Stimulated activated CD8-positive, alpha-beta memory T cell treated with anti-CD3 and anti-CD28 coated beads, Interleukin-7, amount 100 ng/mL, for 24 hours (primary cell): ENCODE data around the gene FOXP1.

Experiments used
- DNase-seq: peaks from one replicate; pipeline ENCODE4 v3.0.0-alpha.2; 2020; ENCODE audit warnings: low read depth

FOXP1 gene

GRCh38 chr3:71583566-71584393, at the start of gene FOXP1:
Gene FOXP1, minus strand, starts transcription at chr3:71583728. Its CDS starts 385,347 bp downstream, at chr3:71198381.
- DNase-seq = peak; percentile 26

GRCh38 chr3:71629711-71630110, 46.2 kb upstream of the FOXP1 start:
- no peak for DNase-seq

- no peak for DNase-seq
These were observed 45.8 kb upstream of the FOXP1 start for GRCh38 chr3:71629289-71629688.

GRCh38 chr3:71628522-71628921, 45.0 kb upstream of the FOXP1 start:
- no peak for DNase-seq

- no peak for DNase-seq
These were observed 42.1 kb upstream of the FOXP1 start for GRCh38 chr3:71625676-71626075.

- no peak for DNase-seq
These were observed 38.5 kb upstream of the FOXP1 start for GRCh38 chr3:71621825-71622537.

GRCh38 chr3:71618538-71618937, 35.0 kb upstream of the FOXP1 start:
- no peak for DNase-seq

- DNase-seq = no peak
These were observed 33.1 kb upstream of the FOXP1 start for GRCh38 chr3:71616571-71617021.

GRCh38 chr3:71614869-71615268, 31.3 kb upstream of the FOXP1 start:
- DNase-seq = no peak

GRCh38 chr3:71614426-71614825, 30.9 kb upstream of the FOXP1 start:
- DNase-seq = no peak

- DNase-seq = no peak
These were observed 27.6 kb upstream of the FOXP1 start for GRCh38 chr3:71611099-71611498.

- no peak for DNase-seq
These were observed 23.8 kb upstream of the FOXP1 start for GRCh38 chr3:71607364-71607763.

GRCh38 chr3:71606582-71606981, 23.1 kb upstream of the FOXP1 start:
- DNase-seq = no peak

- no peak for DNase-seq
These were observed 18.7 kb upstream of the FOXP1 start for GRCh38 chr3:71602256-71602655.

GRCh38 chr3:71601811-71602210, 18.3 kb upstream of the FOXP1 start:
- DNase-seq = no peak

- DNase-seq = no peak
These were observed 17.2 kb upstream of the FOXP1 start for GRCh38 chr3:71600646-71601288.

- DNase-seq = no peak
These were observed 15.9 kb upstream of the FOXP1 start for GRCh38 chr3:71599416-71599815.

- DNase-seq = no peak
These were observed 14.8 kb upstream of the FOXP1 start for GRCh38 chr3:71598292-71598691.

GRCh38 chr3:71597286-71597685, 13.8 kb upstream of the FOXP1 start:
- no peak for DNase-seq

- DNase-seq = no peak
These were observed 9.6 kb upstream of the FOXP1 start for GRCh38 chr3:71593106-71593505.

- DNase-seq = no peak
These were observed 7.6 kb upstream of the FOXP1 start for GRCh38 chr3:71591101-71591500.

- DNase-seq = no peak
These were observed 5.6 kb upstream of the FOXP1 start for GRCh38 chr3:71589132-71589531.

- no peak for DNase-seq
These were observed 4.4 kb upstream of the FOXP1 start for GRCh38 chr3:71587958-71588357.
